Thymus (tissue), 11 donors: ENCODE measurements around the gene DDB1. TPM values are rescaled to one million over a fixed set of nuclear protein-coding genes. Genes with fewer than 3 reads are reported as not detected.

Experiments
- DNase-seq, 9 donors: peaks; one replicate each; pipeline ENCODE4 v3.0.0-alpha.2; 2013; ENCODE audit warnings: low spot score in 9 of 9, low read depth in 6 of 9, missing footprints in 1 of 9
- H3K27ac ChIP-seq, 2 donors: one replicate each; pipeline ENCODE4 v1.5.1; 2013; ENCODE audit warnings: control low read depth in 1 of 2, low read depth in 1 of 2, low read length in 1 of 2, mild to moderate bottlenecking in 1 of 2, moderate library complexity in 1 of 2
- H3K27me3 ChIP-seq, 2 donors: one replicate each; pipeline ENCODE4 v1.5.1; 2013; ENCODE audit warnings: low read length in 1 of 2; ENCODE audit not compliant: control insufficient read depth in 2 of 2, insufficient read depth in 1 of 2
- H3K36me3 ChIP-seq, 2 donors: one replicate each; pipeline ENCODE4 v1.5.1; 2013; ENCODE audit warnings: low read length in 1 of 2, mild to moderate bottlenecking in 1 of 2, moderate library complexity in 1 of 2; ENCODE audit not compliant: control insufficient read depth in 2 of 2, insufficient read depth in 2 of 2
- H3K4me1 ChIP-seq, 2 donors: one replicate each; pipeline ENCODE4 v1.5.1; 2013; ENCODE audit warnings: low read length in 2 of 2; ENCODE audit not compliant: control insufficient read depth in 2 of 2, insufficient read depth in 2 of 2
- H3K4me3 ChIP-seq, 2 donors: one replicate each; pipeline ENCODE4 v1.5.1; 2013; ENCODE audit warnings: low read length in 2 of 2, control low read depth in 1 of 2, mild to moderate bottlenecking in 1 of 2
- H3K9me3 ChIP-seq, 2 donors: one replicate each; pipeline ENCODE4 v1.5.1; 2013; ENCODE audit warnings: low read length in 1 of 2, mild to moderate bottlenecking in 1 of 2; ENCODE audit not compliant: control insufficient read depth in 2 of 2, insufficient read depth in 1 of 2
- WGBS: extraction: QIAGEN DNeasy Blood & Tissue Kit; methylation state at CpG from one replicate; pipeline ENCODE4 v1.1.7; 2013; 5-methylcytosine and 5-hydroxymethylcytosine counted together
- polyA plus RNA-seq: library from polyadenylated mRNA; stranded (reverse); fragments of 200-250 nt; gene quantifications from one replicate; pipeline ENCODE4 v1.2.3, GENCODE V29; 2013
- total RNA-seq: library from RNA; stranded (reverse); fragments of 120-200 nt; gene quantifications from one replicate; pipeline ENCODE4 v1.2.4, GENCODE V29; 2013
- donor health status: healthy.

The DDB1 gene
- total and polyA plus RNA-seq, 2 donors: 129 to 197 TPM

GRCh38 chr11:61358566-61358965 is 25.7 kb upstream of the DDB1 start:
- Histone ChIP-seq H3K27me3 (no peaks in the 10 kb centered on the region), H3K36me3 (peaks cover 3 to 12% of the 10 kb centered on the region in 2 donors), H3K27ac (no peak overlapping the region), H3K4me3 (no peak overlapping the region), H3K4me1 (peaks cover 9 to 21% of the 10 kb centered on the region in 2 donors), H3K9me3 (no peaks in the 10 kb centered on the region)
- DNase-seq: no peak
- 98% methylated on average over 11 of the region's 11 CpGs for WGBS

- Histone ChIP-seq H3K27ac (no peak overlapping the region), H3K4me3 (no peak overlapping the region), H3K27me3 (no peaks in the 10 kb centered on the region), H3K9me3 (no peaks in the 10 kb centered on the region), H3K36me3 (peaks cover 9 to 19% of the 10 kb centered on the region in 2 donors), H3K4me1 (peaks cover 9 to 14% of the 10 kb centered on the region in 2 donors)
- no peak for DNase-seq
- WGBS: 94% methylated on average over 6 of the region's 6 CpGs
These were observed 25.0 kb upstream of the DDB1 start for GRCh38 chr11:61357894-61358239.

GRCh38 chr11:61357233-61357893 is 24.5 kb upstream of the DDB1 start:
- peak in 1 of 9 donors; percentile 29 for DNase-seq
- Histone ChIP-seq H3K4me1 (peaks cover 6 to 10% of the 10 kb centered on the region in 2 donors), H3K36me3 (peaks cover 12 to 23% of the 10 kb centered on the region in 2 donors), H3K9me3 (no peaks in the 10 kb centered on the region), H3K27me3 (no peaks in the 10 kb centered on the region), H3K27ac (peak overlapping the region in 1 of 2 donors; percentile 47), H3K4me3 (no peak overlapping the region)
- 79% methylated on average over 9 of the region's 9 CpGs for WGBS

GRCh38 chr11:61356706-61357105 is 23.8 kb upstream of the DDB1 start:
- H3K36me3 ChIP-seq: peaks cover 15 to 25% of the 10 kb centered on the region in 2 donors
- H3K4me3 ChIP-seq: no peak overlapping the region
- 99% methylated on average over 4 of the region's 4 CpGs for WGBS
- H3K27ac ChIP-seq: peak overlapping the region in 1 of 2 donors; percentile 47
- H3K9me3 ChIP-seq: no peaks in the 10 kb centered on the region
- peaks cover 6 to 10% of the 10 kb centered on the region in 2 donors for H3K4me1 ChIP-seq
- no peaks in the 10 kb centered on the region for H3K27me3 ChIP-seq
- no peak for DNase-seq

GRCh38 chr11:61354208-61354607 is 21.3 kb upstream of the DDB1 start:
- H3K4me1 ChIP-seq: no peaks in the 10 kb centered on the region
- no peak for DNase-seq
- WGBS: 99% methylated on average over 2 of the region's 2 CpGs
- no peak overlapping the region for H3K27ac ChIP-seq
- H3K27me3 ChIP-seq: no peaks in the 10 kb centered on the region
- peaks cover 35 to 44% of the 10 kb centered on the region in 2 donors for H3K36me3 ChIP-seq
- no peak overlapping the region for H3K4me3 ChIP-seq
- H3K9me3 ChIP-seq: no peaks in the 10 kb centered on the region

- peaks cover 43 to 51% of the 10 kb centered on the region in 2 donors for H3K36me3 ChIP-seq
- no peak overlapping the region for H3K4me3 ChIP-seq
- no peaks in the 10 kb centered on the region for H3K27me3 ChIP-seq
- 96% methylated on average over 15 of the region's 15 CpGs for WGBS
- H3K9me3 ChIP-seq: no peaks in the 10 kb centered on the region
- DNase-seq: no peak
- H3K4me1 ChIP-seq: no peaks in the 10 kb centered on the region
- no peak overlapping the region for H3K27ac ChIP-seq
These were observed 20.5 kb upstream of the DDB1 start for GRCh38 chr11:61353131-61354067.

- Histone ChIP-seq H3K9me3 (no peaks in the 10 kb centered on the region), H3K36me3 (peaks cover 43 to 60% of the 10 kb centered on the region in 2 donors), H3K27ac (no peak overlapping the region), H3K4me3 (no peak overlapping the region), H3K27me3 (no peaks in the 10 kb centered on the region), H3K4me1 (no peaks in the 10 kb centered on the region)
- 86% methylated on average over 8 of the region's 8 CpGs for WGBS
- no peak for DNase-seq
These were observed 19.1 kb upstream of the DDB1 start for GRCh38 chr11:61352038-61352437.

GRCh38 chr11:61350803-61351202 is 17.9 kb upstream of the DDB1 start:
- peaks cover 0 to 3% of the 10 kb centered on the region in 2 donors for H3K4me1 ChIP-seq
- 97% methylated on average over 8 of the region's 8 CpGs for WGBS
- peaks cover 48 to 61% of the 10 kb centered on the region in 2 donors for H3K36me3 ChIP-seq
- DNase-seq: no peak
- H3K4me3 ChIP-seq: no peak overlapping the region
- no peaks in the 10 kb centered on the region for H3K27me3 ChIP-seq
- H3K27ac ChIP-seq: no peak overlapping the region
- H3K9me3 ChIP-seq: no peaks in the 10 kb centered on the region

- no peak for DNase-seq
- H3K4me1 ChIP-seq: peaks cover 0 to 3% of the 10 kb centered on the region in 2 donors
- 97% methylated on average over 1 of the region's 1 CpG for WGBS
- no peak overlapping the region for H3K4me3 ChIP-seq
- no peaks in the 10 kb centered on the region for H3K9me3 ChIP-seq
- H3K27ac ChIP-seq: no peak overlapping the region
- no peaks in the 10 kb centered on the region for H3K27me3 ChIP-seq
- H3K36me3 ChIP-seq: peaks cover 49 to 64% of the 10 kb centered on the region in 2 donors
These were observed 17.4 kb upstream of the DDB1 start for GRCh38 chr11:61350336-61350735.
